Neural cell (in vitro differentiated cells): ENCODE data around the gene RNF113B. TPM values are rescaled to one million over a fixed set of nuclear protein-coding genes. Genes with fewer than 3 reads are reported as not detected.

Experiments used
- H2AFZ ChIP-seq: fragments of 200-600, 300-800 bp; sonication (generic), shearing (Covaris generic); 2 replicates; pipeline ENCODE4 v1.6.0; 2014; ENCODE audit warnings: low read depth, mild to moderate bottlenecking, antibody characterized with exemption, low read length, moderate library complexity
- H3F3A ChIP-seq: fragments of 200-600 bp; shearing (Covaris generic); 2 replicates; pipeline ENCODE4 v1.6.1; 2016; ENCODE audit warnings: mild to moderate bottlenecking, moderate library complexity, mixed read lengths, antibody characterized with exemption, low read length; ENCODE audit not compliant: insufficient read depth, poor library complexity, severe bottlenecking
- H3K27ac ChIP-seq: fragments of 200-600, 300-800 bp; sonication (generic), shearing (Covaris generic); 2 replicates; pipeline ENCODE4 v1.5.1; 2014; ENCODE audit warnings: mild to moderate bottlenecking, low read length, moderate library complexity
- H3K27me3 ChIP-seq: fragments of 300-800, 200-600 bp; sonication (generic), shearing (Covaris generic); 2 replicates; pipeline ENCODE4 v1.6.0; 2014; ENCODE audit warnings: mild to moderate bottlenecking, low read depth, low read length, moderate library complexity; ENCODE audit not compliant: insufficient read depth
- H3K36me3 ChIP-seq: fragments of 300-800, 200-600 bp; sonication (generic), shearing (Covaris generic); 2 replicates; pipeline ENCODE4 v1.5.1; 2014; ENCODE audit warnings: mild to moderate bottlenecking, antibody characterized with exemption, low read length, moderate library complexity; ENCODE audit not compliant: insufficient read depth
- H3K4me2 ChIP-seq: fragments of 300-800, 200-600 bp; sonication (generic), shearing (Covaris generic); 2 replicates; pipeline ENCODE4 v1.6.0; 2014; ENCODE audit warnings: mild to moderate bottlenecking, low read length
- H3K4me3 ChIP-seq: fragments of 300-800, 200-600 bp; sonication (generic), shearing (Covaris generic); 2 replicates; pipeline ENCODE4 v1.5.1; 2014; ENCODE audit warnings: mild to moderate bottlenecking, low read length, moderate library complexity
- H3K79me2 ChIP-seq: fragments of 200-600 bp; shearing (Covaris generic); replicated peaks from 2 replicates; pipeline ENCODE4 v1.6.0; 2014; ENCODE audit warnings: mild to moderate bottlenecking, low read length, moderate library complexity; ENCODE audit not compliant: insufficient read depth
- H3K9ac ChIP-seq: fragments of 300-800, 200-600 bp; sonication (generic), shearing (Covaris generic); 2 replicates; pipeline ENCODE4 v1.6.1; 2016; ENCODE audit warnings: mild to moderate bottlenecking, low read length, mixed read lengths
- H3K9me2 ChIP-seq: fragments of 200-600 bp; shearing (Covaris generic); 2 replicates; pipeline ENCODE4 v1.6.1; 2016; ENCODE audit warnings: mild to moderate bottlenecking, low read length, mixed read lengths; ENCODE audit not compliant: insufficient read depth
- H3K9me3 ChIP-seq: fragments of 200-600, 300-800 bp; sonication (generic), shearing (Covaris generic); 2 replicates; pipeline ENCODE4 v1.6.1; 2016; ENCODE audit warnings: mild to moderate bottlenecking, mixed run types, low read length, moderate library complexity, mixed read lengths
- H4K20me1 ChIP-seq: fragments of 200-600 bp; shearing (Covaris generic); 2 replicates; pipeline ENCODE4 v1.6.1; 2016; ENCODE audit warnings: mild to moderate bottlenecking, mixed run types; ENCODE audit not compliant: insufficient read depth
- CTCF ChIP-seq: fragments of 450-650 bp; IDR thresholded peaks from 2 replicates; pipeline ENCODE4 v1.5.1; 2014; ENCODE audit warnings: antibody characterized with exemption, mild to moderate bottlenecking, moderate library complexity; ENCODE audit not compliant: poor library complexity, severe bottlenecking
- EP300 ChIP-seq: fragments of 450-650 bp; conservative IDR thresholded peaks from 2 replicates; pipeline ENCODE4 v1.6.1; 2014; ENCODE audit warnings: antibody characterized with exemption, mild to moderate bottlenecking, moderate library complexity; ENCODE audit not compliant: poor library complexity, severe bottlenecking
- EZH2 ChIP-seq: fragments of 200-600, 300-800 bp; shearing (Covaris generic), sonication (generic); IDR thresholded peaks from 2 replicates; pipeline ENCODE4 v1.6.1; 2014; ENCODE audit warnings: antibody characterized with exemption, low read length, borderline replicate concordance, mild to moderate bottlenecking; ENCODE audit not compliant: insufficient read depth, poor library complexity, severe bottlenecking
- MXI1 ChIP-seq: fragments of 450-650 bp; conservative IDR thresholded peaks from 2 replicates; pipeline ENCODE4 v1.6.1; 2014; ENCODE audit warnings: antibody characterized with exemption, mild to moderate bottlenecking; ENCODE audit not compliant: poor library complexity, severe bottlenecking
- POLR2AphosphoS5 ChIP-seq: IDR thresholded peaks from 2 replicates; pipeline ENCODE4 v1.6.1; 2012
- RAD21 ChIP-seq: fragments of 450-650 bp; conservative IDR thresholded peaks from 2 replicates; pipeline ENCODE4 v1.6.1; 2014; ENCODE audit warnings: antibody characterized with exemption, mild to moderate bottlenecking, moderate library complexity
- REST ChIP-seq: IDR thresholded peaks from 2 replicates; pipeline ENCODE4 v1.6.1; 2012; ENCODE audit warnings: borderline replicate concordance
- SMC3 ChIP-seq: fragments of 450-650 bp; conservative IDR thresholded peaks from 2 replicates; pipeline ENCODE4 v1.6.1; 2014; ENCODE audit warnings: antibody characterized with exemption, mild to moderate bottlenecking, moderate library complexity; ENCODE audit not compliant: poor library complexity
- TAF1 ChIP-seq: IDR thresholded peaks from 2 replicates; pipeline ENCODE4 v1.6.1; 2012; ENCODE audit warnings: low read depth
- polyA plus RNA-seq: library from polyadenylated mRNA; depleted of rRNA; stranded (reverse); fragments of >200 nt; gene quantifications from 2 replicates; pipeline ENCODE4 v1.2.3, GENCODE V29; 2014

Gene RNF113B
- polyA plus RNA-seq, 1 donor from 2014 or later: not detected

- Histone ChIP-seq H3K4me2 (no peak overlapping the region), H3K4me3 (no peak overlapping the region), H3K9ac (no peak overlapping the region), H3K27me3 (no peaks in the 10 kb centered on the region), H3K27ac (no peak overlapping the region), H3K9me2 (no peaks in the 10 kb centered on the region), H3K9me3 (no peaks in the 10 kb centered on the region), H2AFZ (no peak overlapping the region), H3K79me2 (peaks cover 74% of the 10 kb centered on the region), H3F3A (no peaks in the 10 kb centered on the region), H3K36me3 (no peaks in the 10 kb centered on the region), H4K20me1 (no peaks in the 10 kb centered on the region)
- TF ChIP-seq TAF1 (no peak), EP300 (no peak), RAD21 (no peak), MXI1 (no peak), EZH2 (no peak), SMC3 (no peak), CTCF (no peak), POLR2AphosphoS5 (no peak)
These were observed 7.7 kb downstream of the RNF113B start for GRCh38 chr13:98169331-98169730.

- peaks cover 6% of the 10 kb centered on the region for H3K36me3 ChIP-seq
- no peaks in the 10 kb centered on the region for H3K9me2 ChIP-seq
- H3K9ac ChIP-seq: no peak overlapping the region
- no peak for TF ChIP-seq SMC3
- TF ChIP-seq REST: no peak
- TF ChIP-seq EZH2: no peak
- TF ChIP-seq TAF1: no peak
- TF ChIP-seq CTCF: no peak
- no peak for TF ChIP-seq MXI1
- no peak for TF ChIP-seq POLR2AphosphoS5
- TF ChIP-seq EP300: no peak
- no peak for TF ChIP-seq RAD21
- no peak overlapping the region for H3K4me3 ChIP-seq
- H3K27ac ChIP-seq: no peak overlapping the region
- H4K20me1 ChIP-seq: no peaks in the 10 kb centered on the region
- H3F3A ChIP-seq: no peaks in the 10 kb centered on the region
- H3K27me3 ChIP-seq: no peaks in the 10 kb centered on the region
- H3K9me3 ChIP-seq: no peaks in the 10 kb centered on the region
- peaks cover 66% of the 10 kb centered on the region for H3K79me2 ChIP-seq
- H3K4me2 ChIP-seq: no peak overlapping the region
- H2AFZ ChIP-seq: no peak overlapping the region
These were observed 14.1 kb downstream of the RNF113B start for GRCh38 chr13:98162935-98163334.
